AG04449 (cell line): ENCODE results near the gene RACGAP1.

Source experiments
- CTCF ChIA-PET: fragments of 350-600 bp; formaldehyde crosslinking; extraction: SDS; loops from one replicate; lab custom pipeline; 2021; ENCODE audit warnings: antibody characterized with exemption; lab: Yijun Ruan, JAX
- POLR2A ChIA-PET: fragments of 400-600, 350-600 bp; formaldehyde crosslinking; extraction: SDS; loops from one replicate; lab custom pipeline; 2020; ENCODE audit warnings: antibody characterized with exemption, inconsistent platforms; lab: Yijun Ruan, JAX
- DNase-seq: peaks from one replicate; pipeline ENCODE4 v3.0.0-alpha.2; 2010; ENCODE audit warnings: low read depth, low spot score
- H3K4me3 ChIP-seq: 2 replicates; pipeline ENCODE4 v1.5.1; 2011; ENCODE audit warnings: low read depth, mild to moderate bottlenecking, control low read depth, low read length
- CTCF ChIP-seq: IDR thresholded peaks from one replicate; pipeline ENCODE4 v1.5.1; 2011; ENCODE audit warnings: mild to moderate bottlenecking, moderate library complexity, low read length, control low read depth, inconsistent platforms; ENCODE audit not compliant: insufficient read depth; ENCODE audit errors: missing control alignments

The RACGAP1 gene

GRCh38 chr12:49942921-49943624 is 82.2 kb downstream of the RACGAP1 start:
- H3K4me3 ChIP-seq, result no peak overlapping the region
- ChIA-PET POLR2A (no interaction called here), CTCF (interaction anchor here (0.7 to 5.2 kb wide), 12 partner anchors 10 to 181 kb away, joined by 3 to 39 read pairs (median 4); no protein-coding TSS in a partner anchor)
- no peak for TF ChIP-seq CTCF
- no peak for DNase-seq

- no peak for DNase-seq
- ChIA-PET POLR2A (no interaction called here), CTCF (interaction anchor here (0.7 to 5.2 kb wide), 11 partner anchors 9 to 180 kb away, joined by 3 to 39 read pairs (median 4); no protein-coding TSS in a partner anchor)
- no peak overlapping the region for H3K4me3 ChIP-seq
- no peak for TF ChIP-seq CTCF
Measured at GRCh38 chr12:49942512-49942893, 82.8 kb downstream of the RACGAP1 start.

GRCh38 chr12:49941556-49942511 is 83.5 kb downstream of the RACGAP1 start:
- DNase-seq, result no peak
- no peak for TF ChIP-seq CTCF
- ChIA-PET CTCF (interaction anchor here (0.7 to 5.2 kb wide), 10 partner anchors 9 to 179 kb away, joined by 3 to 39 read pairs (median 4); no protein-coding TSS in a partner anchor), POLR2A (no interaction called here)
- H3K4me3 ChIP-seq, result no peak overlapping the region

GRCh38 chr12:49939707-49940106 is 85.6 kb downstream of the RACGAP1 start:
- ChIA-PET POLR2A (no interaction called here), CTCF (interaction anchor here (0.6 to 5.2 kb wide), 6 partner anchors 10 to 572 kb away, joined by 3 to 39 read pairs (median 3); no protein-coding TSS in a partner anchor)
- DNase-seq, result no peak
- no peak for TF ChIP-seq CTCF
- H3K4me3 ChIP-seq, result no peak overlapping the region

- POLR2A ChIA-PET, result no interaction called here
Measured at GRCh38 chr12:49939307-49939706, 86.0 kb downstream of the RACGAP1 start.

More at GRCh38 chr12:49939307-49939706, 86.0 kb downstream of the RACGAP1 start:
- no peak overlapping the region for H3K4me3 ChIP-seq
- DNase-seq, result no peak
- TF ChIP-seq CTCF, result no peak
- CTCF ChIA-PET, result interaction anchor here (0.6 to 5.2 kb wide), 5 partner anchors 10 to 572 kb away, joined by 3 to 39 read pairs (median 3); no protein-coding TSS in a partner anchor
